ENCODE data around the gene COL24A1.

DNA sequence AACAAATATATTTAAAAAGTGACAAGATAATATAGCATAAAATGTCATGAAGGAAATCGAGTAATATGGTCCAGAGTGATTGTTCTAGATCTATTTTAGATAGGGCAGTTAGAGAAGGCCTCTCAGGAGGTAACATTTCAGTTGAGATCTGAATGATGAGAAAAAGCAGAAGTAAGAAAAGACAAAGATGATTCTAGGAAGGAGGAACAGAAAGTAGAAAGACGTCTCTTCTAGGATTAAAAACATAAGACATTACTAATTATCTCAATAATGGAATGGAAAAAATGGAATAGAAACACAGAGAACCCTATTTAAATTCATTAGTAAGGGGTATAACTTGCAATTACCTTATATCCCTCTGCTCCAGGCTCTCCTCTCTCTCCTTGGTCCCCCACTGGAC lies 318.3 kb downstream of the COL24A1 start:
- TF ChIP-seq, protein P1, sequence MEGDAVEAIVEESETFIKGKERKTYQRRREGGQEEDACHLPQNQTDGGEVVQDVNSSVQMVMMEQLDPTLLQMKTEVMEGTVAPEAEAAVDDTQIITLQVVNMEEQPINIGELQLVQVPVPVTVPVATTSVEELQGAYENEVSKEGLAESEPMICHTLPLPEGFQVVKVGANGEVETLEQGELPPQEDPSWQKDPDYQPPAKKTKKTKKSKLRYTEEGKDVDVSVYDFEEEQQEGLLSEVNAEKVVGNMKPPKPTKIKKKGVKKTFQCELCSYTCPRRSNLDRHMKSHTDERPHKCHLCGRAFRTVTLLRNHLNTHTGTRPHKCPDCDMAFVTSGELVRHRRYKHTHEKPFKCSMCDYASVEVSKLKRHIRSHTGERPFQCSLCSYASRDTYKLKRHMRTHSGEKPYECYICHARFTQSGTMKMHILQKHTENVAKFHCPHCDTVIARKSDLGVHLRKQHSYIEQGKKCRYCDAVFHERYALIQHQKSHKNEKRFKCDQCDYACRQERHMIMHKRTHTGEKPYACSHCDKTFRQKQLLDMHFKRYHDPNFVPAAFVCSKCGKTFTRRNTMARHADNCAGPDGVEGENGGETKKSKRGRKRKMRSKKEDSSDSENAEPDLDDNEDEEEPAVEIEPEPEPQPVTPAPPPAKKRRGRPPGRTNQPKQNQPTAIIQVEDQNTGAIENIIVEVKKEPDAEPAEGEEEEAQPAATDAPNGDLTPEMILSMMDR (IDR thresholded peaks at IDR 0.05): no peak
- TF ChIP-seq POLR2A (IDR thresholded peaks at IDR 0.05): no peak

Measured in breast epithelium (tissue), 3 donors.